Measurements from ENCODE around the gene TNS1.

Gene TNS1

DNA sequence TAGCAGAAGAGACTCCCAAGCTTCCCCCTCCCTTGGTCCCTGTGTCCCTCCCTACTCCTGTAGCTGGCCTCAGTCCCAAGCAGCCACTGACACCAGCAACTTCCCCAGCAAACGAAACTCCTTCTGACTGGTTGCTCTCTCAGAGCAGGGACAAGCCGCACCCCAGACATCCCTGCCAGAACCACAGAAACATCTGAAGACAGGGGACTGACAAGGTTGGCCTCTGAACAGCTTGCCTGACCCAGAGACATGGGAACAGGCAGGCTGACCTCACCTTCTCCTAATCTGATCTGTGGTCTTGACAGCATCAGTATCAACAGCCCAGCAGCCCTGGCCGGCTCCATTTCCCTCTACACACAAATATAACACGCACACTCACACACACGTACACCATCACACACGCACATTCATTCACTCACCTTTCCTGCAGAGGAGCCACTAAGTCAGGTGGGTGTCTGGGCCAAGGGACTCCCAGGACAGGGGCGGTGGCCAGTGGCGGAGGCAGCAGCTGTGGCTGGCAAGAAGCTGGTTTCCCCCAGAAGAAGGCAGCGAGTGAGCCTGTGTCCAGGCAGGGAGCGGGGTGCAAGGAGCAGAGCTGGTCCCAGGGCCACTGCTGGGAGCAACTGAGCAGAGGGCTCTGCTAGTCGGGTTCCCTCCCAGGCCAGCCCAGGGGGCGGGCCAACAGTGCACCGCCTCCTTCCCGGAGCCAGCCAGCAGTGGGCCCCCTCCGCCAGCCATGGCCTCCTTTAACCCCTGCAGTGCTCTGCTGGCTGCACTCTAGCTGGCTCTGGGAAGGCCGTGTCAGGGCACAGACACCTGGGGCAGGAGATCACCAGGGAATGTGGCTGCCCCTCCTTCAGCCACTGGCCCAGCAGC, 59.1 kb downstream of the TNS1 start:
- DNase-seq (ENCODE audit: low read depth, low spot score), result peak; percentile 87

GRCh38 chr2:217942731-217943335, 60.0 kb downstream of the TNS1 start:
- no peak for DNase-seq (ENCODE audit: low read depth, low spot score)

GRCh38 chr2:217941886-217942728, 60.7 kb downstream of the TNS1 start:
- DNase-seq (ENCODE audit: low read depth, low spot score), result no peak

- no peak for DNase-seq (ENCODE audit: low read depth, low spot score)
Observed at GRCh38 chr2:217941339-217941738, 61.5 kb downstream of the TNS1 start.

DNA sequence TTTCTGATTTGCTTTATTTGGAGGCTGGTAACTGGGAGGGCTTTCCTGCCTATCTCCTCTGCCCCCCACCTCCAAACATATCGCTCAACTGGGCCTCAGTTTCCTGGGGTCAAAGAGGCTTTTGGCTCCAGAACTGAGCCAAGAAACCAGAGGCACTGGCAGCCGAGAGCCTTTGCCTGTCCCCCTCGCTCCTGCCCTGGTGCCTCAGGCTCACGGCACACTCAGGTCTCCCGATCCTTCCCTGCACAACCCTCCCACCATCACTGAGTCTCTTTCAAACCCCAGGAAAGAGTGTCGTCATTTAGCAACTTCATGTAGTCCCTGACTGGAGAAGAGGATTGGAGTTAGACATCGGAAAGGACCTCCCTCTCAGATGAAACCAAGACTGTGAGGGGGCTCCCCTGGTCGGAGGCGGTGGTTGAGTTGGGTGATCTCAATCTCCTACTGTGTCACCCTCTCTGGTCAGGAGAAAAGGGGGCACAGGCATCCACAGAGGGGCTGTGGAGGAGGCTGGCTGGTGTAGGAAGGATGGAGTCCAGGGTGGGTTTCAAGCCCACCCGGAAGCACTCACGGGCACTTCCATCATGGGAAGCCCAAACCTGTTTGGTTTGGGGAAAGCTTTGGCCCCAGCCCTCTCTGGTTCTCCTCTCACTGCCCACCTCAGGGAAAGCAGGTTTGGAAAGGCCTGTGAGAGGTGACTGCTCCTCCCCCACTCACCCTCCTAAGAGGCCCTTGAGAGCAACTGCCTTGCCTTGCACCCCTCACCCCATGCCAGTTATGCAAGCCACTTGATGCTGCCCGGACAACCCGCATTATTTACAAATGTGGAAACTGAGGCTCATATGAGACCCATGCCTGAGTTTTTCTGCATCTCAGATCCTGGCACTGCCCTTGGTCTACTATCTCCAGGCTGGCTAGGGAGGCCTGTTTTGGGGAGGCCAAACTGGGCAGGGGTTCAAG, 62.3 kb downstream of the TNS1 start:
- DNase-seq (ENCODE audit: low read depth, low spot score), result no peak

- no peak for DNase-seq (ENCODE audit: low read depth, low spot score)
Observed at GRCh38 chr2:217939629-217940245, 63.1 kb downstream of the TNS1 start.

DNA sequence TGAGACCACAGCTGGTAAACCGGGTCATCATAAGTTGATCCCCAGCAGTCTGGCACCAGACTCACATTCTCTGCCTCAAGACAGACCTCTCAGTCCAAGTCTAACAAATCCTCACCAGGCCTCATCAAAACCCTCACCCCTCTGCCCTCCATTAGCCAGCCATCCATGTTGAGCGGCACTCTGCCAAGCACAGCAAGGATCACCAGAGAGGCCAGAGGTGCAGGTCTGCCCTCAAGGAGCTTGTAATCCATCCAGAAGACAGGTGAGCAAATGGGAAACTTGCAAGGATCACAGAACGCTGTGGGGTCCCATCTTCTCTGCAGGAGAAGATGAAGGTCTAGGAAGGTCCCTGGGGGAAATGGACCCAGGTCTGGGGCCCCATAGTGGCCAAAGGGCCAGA, 63.6 kb downstream of the TNS1 start:
- DNase-seq (ENCODE audit: low read depth, low spot score), result no peak

DNA sequence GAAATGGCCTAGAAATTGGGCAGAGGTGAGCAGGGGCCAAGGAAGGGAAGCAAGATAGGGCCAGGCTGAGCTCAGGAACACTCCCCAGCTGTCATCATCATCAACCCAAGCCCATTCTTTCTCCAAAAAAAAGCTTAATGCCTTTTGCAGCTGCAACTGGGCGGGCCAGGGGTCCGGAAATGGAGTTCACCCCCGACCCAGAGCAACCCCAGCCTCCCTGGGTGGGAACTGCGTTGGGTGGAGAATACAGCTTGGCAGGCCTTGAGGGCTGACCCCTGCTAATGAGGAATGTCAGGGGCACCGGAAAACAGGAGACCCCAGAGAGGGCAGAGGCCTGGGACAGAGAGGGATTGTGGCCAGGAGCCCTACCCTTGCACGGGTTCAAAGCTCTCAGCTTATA, 64.8 kb downstream of the TNS1 start:
- no peak for DNase-seq (ENCODE audit: low read depth, low spot score)

- DNase-seq (ENCODE audit: low read depth, low spot score), result peak; percentile 44
Observed at GRCh38 chr2:217937446-217937845, 65.3 kb downstream of the TNS1 start.

DNA sequence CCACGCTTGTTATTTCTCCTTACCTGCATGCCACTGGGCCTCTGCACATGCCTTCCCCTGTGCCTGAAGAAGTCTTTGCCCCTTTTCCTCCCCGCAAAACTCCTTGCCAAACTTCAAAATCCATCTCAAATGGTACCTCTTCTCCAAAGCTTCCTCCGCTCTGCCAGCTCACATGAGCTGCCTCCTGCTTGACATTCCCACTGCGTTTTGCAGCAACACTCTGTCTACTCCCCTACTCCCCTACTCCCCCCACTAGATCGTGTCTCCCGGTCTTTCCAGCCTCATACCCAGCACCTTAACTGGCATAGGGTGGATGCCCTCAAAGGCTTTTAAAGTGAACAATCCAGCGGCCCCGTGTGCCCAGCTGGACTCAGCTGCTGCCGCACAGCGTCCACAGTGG, 65.8 kb downstream of the TNS1 start:
- no peak for DNase-seq (ENCODE audit: low read depth, low spot score)

DNA sequence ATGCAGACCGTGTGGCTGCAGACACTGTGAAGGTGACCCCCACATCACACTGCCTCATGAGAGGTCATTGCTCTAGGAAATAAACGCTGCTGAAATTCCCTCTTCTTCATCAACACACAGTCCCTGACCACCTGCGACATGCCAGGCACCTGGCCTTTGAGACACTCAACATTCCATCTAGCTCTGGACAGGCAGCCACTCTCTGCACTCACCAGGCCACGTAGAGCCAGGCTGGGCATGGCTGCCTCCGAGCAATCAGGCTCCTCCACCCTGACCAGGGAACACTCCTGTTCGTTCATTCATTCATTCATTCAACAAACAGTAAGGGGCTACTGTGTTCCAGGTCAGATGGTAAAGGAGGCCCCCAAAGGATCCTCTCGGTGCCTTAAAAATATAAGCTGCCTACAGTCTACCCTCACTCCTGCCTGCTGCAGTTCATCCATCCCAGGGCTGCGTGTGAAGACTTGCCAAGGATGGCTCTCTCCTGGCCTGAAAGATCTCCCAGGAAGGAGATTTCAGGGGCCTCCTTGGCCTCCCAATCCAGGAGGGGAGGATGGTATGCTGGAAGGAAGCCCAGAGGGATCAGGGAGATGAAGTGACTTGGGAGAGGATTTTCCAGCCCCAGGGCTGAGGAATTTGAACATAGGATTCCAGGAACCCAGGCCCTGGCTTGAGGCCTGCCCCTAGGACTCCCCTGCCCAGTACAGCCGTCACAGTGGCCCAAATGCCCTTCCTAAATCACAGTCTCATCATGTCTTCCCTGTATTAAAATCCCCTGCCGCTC, 66.7 kb downstream of the TNS1 start:
- peak; percentile 74 for DNase-seq (ENCODE audit: low read depth, low spot score)

DNA sequence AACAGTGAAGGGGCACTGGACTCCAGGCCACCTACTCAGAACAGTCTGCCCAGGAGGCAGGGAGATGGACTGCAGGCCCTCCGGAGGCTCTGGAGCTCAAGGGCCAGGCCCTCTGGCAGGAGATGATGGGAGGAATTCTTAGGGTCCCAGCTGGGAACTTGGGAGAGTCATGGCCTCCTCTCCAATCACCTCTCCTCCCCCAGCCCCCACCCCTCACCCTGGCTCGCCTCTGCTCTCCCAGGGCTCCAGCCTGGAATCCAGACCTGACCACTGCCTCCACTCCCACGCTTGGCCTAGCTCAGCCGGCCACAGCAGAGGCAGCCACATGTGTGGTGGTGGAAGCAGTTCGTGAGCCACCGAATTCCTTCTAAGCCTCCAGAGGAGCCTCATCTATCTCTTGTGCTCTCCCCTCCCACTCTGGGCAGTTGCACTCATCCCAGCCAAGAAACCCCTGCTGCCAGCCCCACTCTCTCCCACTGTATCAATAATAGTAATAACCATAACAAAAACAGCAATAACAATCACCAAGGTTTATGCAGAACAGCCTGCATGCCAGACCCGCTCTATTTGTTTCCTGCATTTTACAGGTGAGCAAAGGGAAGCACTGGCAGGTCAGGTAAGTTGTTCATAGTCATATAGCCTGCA, 67.4 kb downstream of the TNS1 start:
- DNase-seq (ENCODE audit: low read depth, low spot score), result peak; percentile 79

DNA sequence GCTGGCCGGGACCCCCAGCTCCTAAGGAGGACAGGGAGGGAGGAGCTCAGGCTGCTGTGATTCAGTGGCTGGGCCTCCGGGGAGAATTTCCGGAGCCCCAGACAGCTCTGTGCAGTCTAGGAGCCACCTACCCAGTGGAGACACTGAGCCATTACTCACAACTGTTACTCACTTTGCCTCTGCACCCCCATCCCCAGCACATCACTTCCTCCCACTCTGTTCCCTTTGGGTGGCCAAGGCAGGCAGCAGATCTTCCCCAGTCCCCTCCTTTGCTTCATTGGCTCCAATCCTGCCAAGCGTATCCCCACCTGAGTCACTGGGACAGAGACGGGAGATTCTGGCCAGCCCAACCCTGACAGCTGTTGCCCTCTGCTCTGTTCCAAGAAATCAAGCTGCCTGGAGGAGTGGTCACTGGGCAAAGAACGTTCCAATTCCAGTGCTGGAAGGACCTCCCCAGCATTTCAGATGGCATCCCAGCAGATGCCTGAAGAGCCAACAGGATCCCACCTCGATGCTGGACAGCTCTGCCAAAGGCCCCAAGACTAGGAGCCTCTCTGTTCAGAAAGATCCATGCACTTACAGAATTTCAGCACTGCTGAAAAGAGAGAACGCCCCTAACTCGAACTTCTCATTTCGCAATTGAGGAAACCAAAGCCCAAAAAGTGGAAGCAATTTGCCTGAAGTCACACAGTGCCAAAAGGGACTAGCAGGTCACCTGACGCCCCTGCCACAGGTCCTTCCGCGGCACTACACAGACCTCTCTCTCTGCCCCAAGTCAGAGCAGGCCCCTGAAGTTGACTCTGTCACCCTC, 68.3 kb downstream of the TNS1 start:
- peak; percentile 86 for DNase-seq (ENCODE audit: low read depth, low spot score)

DNA sequence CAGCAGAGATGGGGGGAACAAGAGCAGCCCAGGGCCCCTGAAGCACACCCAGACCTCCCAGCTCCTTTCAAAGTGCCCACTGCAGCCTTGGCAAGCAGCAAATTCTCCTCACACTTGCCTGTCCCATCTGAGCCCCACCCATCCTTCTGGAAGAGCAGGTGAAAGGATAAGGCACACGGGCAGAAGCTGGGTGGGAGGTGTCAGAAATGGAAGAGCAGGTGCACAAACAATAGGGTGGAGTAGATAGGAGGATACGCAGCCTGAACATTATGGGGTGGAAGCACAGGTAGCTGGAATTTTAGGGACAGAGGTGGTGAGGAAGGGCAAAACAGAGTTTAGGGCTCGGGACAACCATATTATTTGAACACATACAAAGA, 69.2 kb downstream of the TNS1 start:
- DNase-seq (ENCODE audit: low read depth, low spot score), result no peak

GRCh38 chr2:217932803-217933616, 69.8 kb downstream of the TNS1 start:
- peak; percentile 58 for DNase-seq (ENCODE audit: low read depth, low spot score)

- DNase-seq (ENCODE audit: low read depth, low spot score), result no peak
Observed at GRCh38 chr2:217931846-217932560, 70.8 kb downstream of the TNS1 start.
